ENCODE results near the gene TUSC2.

The TUSC2 gene, protein sequence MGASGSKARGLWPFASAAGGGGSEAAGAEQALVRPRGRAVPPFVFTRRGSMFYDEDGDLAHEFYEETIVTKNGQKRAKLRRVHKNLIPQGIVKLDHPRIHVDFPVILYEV

GRCh38 chr3:50327943-50328691 lies at the start of gene TUSC2:
TUSC2 (minus strand) TSS chr3:50328223; CDS start chr3:50328099, 124 bp downstream.
- peak; percentile 90 for DNase-seq

GRCh38 chr3:50375258-50375931 lies 47.4 kb upstream of the TUSC2 start:
- DNase-seq: no peak

DNA sequence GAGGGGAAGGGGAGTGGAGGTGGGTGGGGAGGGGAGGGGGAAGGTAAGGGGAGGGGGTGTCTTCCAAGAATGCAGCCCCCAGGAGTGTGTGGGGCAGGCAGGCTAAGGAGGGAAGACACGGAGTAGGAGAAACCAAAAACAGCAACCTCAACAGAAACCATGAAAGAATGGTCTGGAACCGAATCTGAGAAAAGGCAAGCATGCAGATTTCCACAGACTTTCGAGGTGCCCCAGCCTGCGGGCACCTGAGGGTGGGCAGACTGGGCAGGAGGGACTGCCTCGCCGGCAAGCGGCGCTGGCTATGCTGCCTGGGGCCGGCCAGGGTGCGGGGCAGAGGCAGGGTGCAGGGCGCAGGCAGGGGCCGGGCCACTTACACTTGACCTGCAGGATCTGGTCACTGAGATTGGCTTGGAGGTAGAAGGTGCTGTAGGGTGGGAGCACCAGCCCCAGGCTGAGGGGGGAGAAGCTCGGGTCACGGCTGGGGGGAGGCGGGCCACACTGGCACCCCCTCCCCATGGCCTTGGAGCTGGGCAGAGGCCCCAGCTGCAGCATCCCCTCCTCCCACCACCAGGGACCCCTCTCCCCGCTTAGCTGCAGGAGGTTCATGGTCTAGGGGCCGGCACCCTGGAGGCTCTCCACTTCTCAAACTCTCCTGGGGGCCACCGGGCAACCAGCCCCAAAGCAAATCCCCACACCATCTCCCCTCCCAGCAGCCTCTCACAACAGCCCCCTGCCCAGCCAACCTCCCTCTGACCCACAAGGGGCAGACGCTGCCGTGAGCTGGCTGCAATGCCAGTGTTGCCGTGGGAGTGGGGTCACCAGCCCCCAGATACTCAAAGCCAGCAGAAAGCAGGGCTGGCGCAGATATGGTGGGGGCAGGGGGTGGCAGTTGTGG lies 46.6 kb upstream of the TUSC2 start:
- no peak for DNase-seq

- DNase-seq: no peak
Observed at GRCh38 chr3:50373146-50374051, 45.4 kb upstream of the TUSC2 start.

- no peak for DNase-seq
Observed at GRCh38 chr3:50372349-50372748, 44.3 kb upstream of the TUSC2 start.

GRCh38 chr3:50371133-50371685 lies 43.2 kb upstream of the TUSC2 start:
- no peak for DNase-seq

DNA sequence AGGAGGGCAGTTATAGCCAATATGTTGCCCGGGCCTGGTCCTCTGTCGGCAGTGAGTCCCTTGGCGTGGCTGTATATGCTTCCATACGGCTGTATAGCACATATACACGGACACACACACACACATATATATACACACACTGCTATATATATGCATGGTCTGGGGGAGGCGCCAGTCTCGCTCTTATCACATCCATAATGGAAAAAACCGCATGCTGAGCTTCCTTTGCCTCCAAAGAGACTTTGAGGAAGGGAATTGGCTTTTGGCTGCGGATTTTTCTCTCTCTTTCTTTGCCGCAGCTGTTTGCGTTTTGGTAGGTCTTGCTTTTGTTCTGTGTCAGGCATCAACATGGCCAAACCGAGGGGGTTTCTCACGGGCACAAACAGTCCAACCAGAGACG lies 42.6 kb upstream of the TUSC2 start:
- no peak for DNase-seq

DNA sequence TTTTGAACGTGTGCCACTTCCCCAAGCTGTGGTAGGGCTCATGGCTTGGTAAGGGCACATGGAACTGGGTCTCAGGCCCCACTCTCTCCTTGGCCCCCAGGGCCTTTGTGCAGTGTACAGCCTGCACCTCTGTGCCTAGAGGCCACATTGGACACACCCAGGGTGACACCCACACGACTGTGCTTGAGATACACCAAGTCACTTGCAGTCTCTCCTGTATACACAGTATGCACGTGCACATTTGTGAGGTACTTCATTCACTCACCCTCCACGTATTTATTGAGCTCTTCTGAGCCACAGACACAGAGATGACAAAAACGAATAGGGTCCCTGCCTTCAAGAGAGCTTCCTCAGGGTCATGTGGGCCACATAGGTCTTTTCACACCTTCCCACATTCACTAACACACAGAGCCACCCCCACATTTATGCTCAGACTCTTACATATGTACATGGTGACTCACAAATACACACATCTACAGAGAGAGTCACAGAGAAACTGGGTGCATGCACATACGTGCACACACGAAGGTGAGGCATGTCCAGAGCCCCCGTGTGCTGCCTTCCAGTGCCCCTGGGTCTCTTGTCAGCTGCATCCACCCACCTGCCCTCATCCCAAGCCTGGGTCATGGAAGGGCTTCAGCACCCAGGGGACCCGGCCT lies 41.1 kb upstream of the TUSC2 start:
- no peak for DNase-seq

DNA sequence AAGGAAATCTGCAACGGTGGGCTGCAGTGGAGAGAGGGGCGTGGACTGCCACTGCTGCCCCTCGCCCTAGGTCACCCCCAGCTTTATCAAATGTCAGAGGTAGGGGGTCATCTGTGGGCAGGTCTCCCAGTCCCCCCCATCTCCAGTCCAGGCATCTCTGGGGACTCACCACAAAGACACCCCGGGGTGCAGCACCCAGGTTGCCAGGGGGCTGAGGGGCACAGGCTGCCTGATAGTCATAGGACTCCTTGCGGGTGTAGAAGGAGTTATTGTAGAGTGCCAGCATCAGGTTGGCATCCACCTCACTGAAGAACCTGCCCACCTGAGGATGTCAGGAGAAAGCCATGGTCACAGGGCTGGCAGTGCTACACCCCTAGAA lies 37.8 kb upstream of the TUSC2 start:
- no peak for DNase-seq

DNA sequence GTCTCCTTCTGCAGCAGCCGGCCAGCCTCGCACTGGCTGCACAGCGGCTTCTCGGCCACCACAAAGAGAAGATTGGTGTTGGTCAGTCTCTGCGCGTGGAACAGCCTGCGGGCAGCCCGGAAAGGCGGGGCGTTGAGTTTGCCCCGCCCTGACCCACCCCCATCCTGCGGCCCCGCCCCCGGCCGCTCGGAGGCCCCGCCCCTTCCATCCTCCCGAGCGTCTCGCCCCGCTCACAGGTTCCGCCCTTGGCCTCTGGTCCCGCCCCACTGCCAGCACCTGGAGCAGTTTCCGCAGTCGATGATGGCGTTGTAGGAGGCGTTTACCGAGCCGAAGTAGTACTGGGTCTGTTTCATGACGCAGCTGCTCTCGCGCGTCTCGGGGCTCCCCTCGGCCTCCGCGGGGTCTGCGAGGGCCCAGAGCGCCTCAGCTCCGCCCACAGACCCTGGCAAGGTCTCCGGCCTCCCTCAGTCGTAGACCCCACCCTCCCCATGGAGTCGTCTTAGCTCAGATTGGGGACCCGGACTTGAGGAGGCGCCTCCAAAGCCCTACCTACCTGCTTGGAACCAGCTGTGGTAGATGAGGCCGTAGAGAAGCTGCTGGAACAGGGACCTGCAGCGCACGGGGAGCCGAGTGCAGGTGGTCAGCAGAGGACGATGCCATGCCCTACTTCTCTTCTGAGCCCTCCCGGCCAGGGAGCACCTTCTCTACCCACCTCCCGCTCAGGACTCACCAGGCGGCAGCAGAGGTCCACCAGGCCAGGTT lies 37.2 kb upstream of the TUSC2 start:
- no peak for DNase-seq

DNA sequence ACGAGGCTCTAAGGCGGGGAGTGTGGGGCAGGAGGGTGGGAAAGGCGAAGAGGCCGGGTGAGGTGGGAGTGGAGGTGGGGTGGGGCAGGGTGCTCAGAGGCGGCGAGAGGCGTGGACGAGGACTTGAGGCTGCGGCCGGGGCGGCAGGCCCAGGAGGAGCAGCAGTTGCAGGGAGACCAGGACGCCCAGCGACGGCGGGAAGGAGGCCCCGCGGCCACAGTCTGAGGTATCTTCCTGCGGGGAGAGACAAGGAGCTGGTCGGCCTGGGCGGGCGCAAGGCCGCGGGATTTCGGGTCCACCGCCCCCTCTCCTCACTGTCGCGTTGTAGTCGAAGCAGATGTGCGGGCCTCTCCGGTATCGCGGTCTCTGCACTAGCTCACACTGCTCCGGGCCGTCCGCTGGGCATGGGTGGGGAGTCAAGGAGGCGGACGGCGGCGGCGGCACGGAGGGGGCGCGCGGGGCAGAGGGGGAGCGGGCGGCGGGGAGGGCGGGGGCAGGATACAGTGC lies 36.6 kb upstream of the TUSC2 start:
- no peak for DNase-seq

DNA sequence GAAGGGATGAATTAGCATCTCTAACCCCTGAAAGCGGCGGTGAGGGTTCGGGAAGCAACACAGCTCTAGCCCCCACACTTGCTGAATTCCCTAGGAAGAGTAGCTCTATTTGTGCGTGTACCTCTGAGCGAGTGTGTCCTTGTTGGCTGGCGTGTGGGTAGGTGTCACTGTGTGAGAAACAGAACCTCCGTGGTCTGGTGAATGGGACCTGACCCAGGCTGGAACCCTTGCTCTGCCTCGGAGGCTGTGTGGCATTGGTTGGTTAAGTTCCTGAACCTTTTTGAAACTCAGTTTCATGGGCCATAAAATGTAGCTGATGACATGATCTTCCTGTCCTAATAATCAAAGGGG lies 31.7 kb upstream of the TUSC2 start:
- DNase-seq: no peak

DNA sequence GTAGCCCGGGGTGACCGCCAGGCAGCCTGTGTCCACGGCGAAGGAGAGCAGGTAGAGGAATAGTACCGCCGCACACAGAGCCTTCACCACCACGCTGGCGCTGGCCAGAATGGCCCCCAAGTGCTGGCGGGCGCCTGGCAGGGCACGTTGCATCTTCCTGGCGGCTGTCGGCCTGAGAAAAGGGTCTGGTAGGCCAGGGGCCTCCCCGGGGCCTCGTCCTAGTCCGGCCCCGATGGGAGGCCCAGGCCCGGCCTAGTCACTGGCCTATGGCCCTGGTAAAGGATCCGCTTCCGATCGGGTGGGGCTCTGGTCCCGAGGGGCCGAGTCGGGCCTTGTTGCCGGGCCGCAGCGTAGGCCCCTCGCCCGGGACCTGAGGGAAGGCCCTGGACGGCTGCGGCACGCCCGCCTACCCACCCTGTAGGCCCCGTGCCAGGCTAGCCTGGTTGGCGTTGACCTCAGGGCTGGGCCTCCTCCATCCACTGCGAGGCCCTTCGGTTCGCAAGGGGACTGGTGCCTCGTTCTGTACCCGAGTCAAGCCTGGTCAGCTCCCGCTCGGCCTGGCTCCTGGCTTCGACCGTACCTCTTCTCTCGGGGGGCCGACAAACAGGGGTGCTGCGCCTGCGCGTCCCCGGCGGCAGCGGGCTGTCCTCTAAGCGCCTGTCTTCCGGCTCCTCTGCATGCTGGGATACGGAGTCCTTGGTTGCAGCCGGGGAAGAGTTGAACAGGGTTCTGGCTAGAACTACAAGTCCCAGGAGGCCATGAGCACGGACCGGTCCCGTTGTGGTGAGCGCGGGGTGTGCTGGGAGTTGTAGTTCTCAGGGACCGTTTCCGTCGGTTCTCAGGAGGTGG lies 31.1 kb upstream of the TUSC2 start, which contains the start of gene TMEM115:
Gene TMEM115, minus strand, starts transcription at position 611 of the 849 bp plus-strand sequence. Its CDS starts 458 bp downstream, at position 153.
- DNase-seq: peak; percentile 93

DNA sequence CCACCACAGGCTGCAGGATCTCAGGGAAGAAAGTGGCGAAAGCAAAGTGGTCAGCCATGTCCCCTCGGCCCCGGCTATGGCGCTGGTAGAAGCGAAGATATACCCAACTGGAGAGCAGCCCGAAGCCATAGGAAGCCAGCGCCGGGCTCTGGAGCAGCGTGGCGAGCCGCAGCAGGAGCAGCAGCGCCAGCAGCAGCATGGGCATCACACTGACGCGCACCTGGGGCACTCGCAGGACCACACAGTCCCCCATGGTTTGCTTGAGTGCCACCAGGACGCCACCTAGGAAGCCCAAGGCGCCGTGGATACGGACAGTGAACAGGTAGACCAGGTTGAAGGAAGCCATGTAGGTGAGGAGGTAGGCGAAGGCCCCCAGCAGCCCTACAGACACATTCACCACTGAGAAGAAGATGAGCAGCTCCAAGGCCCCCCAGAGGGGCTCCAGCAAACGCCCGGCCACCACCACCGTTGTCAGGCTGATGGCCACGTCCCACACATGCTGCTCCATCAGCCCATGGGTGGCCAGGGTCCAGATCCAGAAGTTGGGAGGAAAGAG lies 30.4 kb upstream of the TUSC2 start:
- no peak for DNase-seq

DNA sequence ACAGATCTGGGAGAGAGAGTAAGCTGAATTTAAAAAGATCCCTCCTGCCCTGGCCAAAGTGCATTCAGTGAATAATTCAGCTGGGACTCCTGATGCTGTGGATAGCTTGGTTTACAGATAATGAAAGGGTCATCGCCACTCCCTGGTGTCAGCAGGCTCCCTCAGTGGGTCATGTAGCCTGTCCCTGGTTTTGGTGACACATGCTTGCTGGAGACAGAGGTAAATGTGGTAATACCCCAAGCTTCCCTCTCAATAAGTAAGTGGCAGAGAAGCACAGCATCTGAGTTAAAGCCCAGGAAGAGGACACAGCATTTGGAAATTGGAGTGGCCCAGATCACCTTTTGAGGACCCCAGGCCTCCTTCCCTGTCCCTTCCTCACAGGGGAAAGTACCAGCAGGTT lies 29.5 kb upstream of the TUSC2 start:
- DNase-seq: no peak

GRCh38 chr3:50356553-50356952 lies 28.5 kb upstream of the TUSC2 start:
- no peak for DNase-seq

DNA sequence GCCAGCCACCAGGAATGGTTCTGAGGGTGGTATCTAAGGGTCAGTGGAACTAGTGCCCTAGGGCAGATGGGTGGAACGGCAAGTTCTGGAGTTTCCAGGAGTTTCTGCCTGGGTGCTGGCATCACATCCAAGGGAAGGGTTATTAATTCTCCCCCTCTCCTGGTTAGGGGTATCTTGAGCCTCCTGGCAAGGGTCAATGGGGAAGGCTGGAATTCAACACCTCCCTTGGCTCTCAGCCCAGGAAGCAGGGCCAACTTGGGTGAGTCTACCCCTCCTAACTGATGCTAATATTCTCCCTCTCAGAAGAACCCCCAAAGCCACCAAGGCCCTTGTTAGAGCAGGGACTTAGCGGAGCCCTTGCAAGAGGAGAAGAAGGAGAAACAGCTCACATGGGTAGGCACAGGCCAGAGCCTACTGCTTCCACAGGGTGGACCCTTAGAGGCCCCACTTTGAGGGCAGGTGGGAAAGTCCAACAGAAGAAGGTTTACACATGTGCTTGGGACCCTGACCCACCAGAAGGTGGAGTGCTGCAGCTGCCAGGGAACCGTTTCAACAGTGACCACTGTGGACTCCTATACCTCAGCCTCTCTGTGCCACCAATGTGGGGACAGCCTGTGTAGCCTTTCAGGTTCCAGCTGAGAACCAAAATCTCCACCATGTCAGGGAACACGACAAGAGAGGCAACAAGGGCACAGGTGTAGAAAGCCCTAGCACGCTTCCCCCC lies 28.0 kb upstream of the TUSC2 start:
- DNase-seq: no peak

DNA sequence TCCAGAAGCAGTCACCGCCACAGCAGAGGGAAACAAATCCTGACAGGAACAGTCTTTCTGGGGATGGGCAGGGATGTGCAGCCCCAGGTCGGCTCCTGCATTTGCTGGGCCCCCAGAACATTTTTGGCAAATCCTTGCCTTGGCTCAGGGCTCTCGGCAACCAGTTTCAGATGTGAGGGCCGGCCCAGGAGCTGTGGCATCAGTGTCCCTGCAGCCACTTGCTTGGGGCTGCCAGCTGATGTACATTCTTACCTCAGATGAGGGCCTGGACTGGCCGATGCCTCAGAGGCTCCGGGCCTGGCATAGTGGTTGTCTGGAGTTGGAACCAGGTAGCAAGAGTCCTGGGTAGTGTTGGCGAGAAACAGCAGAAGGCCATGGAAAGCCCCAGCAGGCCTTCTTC lies 26.8 kb upstream of the TUSC2 start:
- DNase-seq: no peak

All from GF-D8 (cell line).